HEK293T (cell line): ENCODE measurements around the gene TMEM125.

Experiments
- BHLHE40 ChIP-seq: fragments of 450-650 bp; IDR thresholded peaks from 2 replicates; pipeline ENCODE4 v1.6.1; 2016; ENCODE audit warnings: mild to moderate bottlenecking, moderate library complexity, borderline replicate concordance
- L3MBTL2 ChIP-seq: fragments of 450-650 bp; conservative IDR thresholded peaks from 2 replicates; pipeline ENCODE4 v1.6.1; 2016; ENCODE audit warnings: mild to moderate bottlenecking

DNA sequence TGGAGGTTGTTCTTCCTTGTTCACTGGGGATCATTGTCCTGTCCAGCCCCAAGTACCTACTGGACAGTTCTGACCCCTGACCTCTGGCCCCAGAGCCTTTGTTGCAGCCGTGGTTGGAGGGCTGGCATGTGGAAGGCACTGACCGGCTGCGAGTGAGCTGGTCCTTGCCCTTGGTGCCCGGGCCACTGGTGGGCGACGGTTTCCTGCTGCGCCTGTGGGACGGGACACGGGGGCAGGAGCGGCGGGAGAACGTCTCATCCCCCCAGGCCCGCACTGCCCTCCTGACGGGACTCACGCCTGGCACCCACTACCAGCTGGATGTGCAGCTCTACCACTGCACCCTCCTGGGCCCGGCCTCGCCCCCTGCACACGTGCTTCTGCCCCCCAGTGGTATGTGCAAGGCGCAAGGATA is 42.4 kb downstream of the TMEM125 start:
- TF ChIP-seq L3MBTL2 (no peak), BHLHE40 (no peak)
